Colonic mucosa (tissue), 4 donors: ENCODE data around the gene DNAH2. TPM values are rescaled to one million over a fixed set of nuclear protein-coding genes. Genes with fewer than 3 reads are reported as not detected.

Experiments
- DNase-seq: peaks from one replicate; pipeline ENCODE4 v3.0.0-alpha.2; 2020
- H3K27ac ChIP-seq: fragments of 200-600 bp; one replicate; pipeline ENCODE4 v1.8.0; 2021
- H3K27me3 ChIP-seq: fragments of 200-600 bp; one replicate; pipeline ENCODE4 v1.8.0; 2021
- H3K36me3 ChIP-seq: fragments of 200-600 bp; one replicate; pipeline ENCODE4 v1.8.0; 2021
- H3K4me1 ChIP-seq: fragments of 200-600 bp; one replicate; pipeline ENCODE4 v1.8.0; 2021; ENCODE audit warnings: mild to moderate bottlenecking
- H3K4me3 ChIP-seq: fragments of 200-600 bp; one replicate; pipeline ENCODE4 v1.8.0; 2021
- H3K9ac ChIP-seq, 2 donors: one replicate each; pipeline ENCODE4 v1.7.0; 2013; ENCODE audit warnings: control low read depth in 2 of 2, low read depth in 2 of 2, low read length in 2 of 2
- H3K9me3 ChIP-seq: fragments of 200-600 bp; one replicate; pipeline ENCODE4 v1.8.0; 2021
- intact Hi-C: fragments of 100-400 bp; cut with DNase I; formaldehyde crosslinking; loops from one replicate; pipeline ENCODE4 v1.14.1; 2022
- total RNA-seq, 2 donors: library from RNA; stranded (reverse); fragmentation: NEBNext Ultra II Directional in 1 of 2; extraction: Animal tissue kit (Norgen Biotek cat#: 25700) in 1 of 2; gene quantifications; one replicate each; pipeline ENCODE4 v1.2.1, GENCODE V29; 2021
- TF ChIP-seq, protein P1 (sequence below): fragments of 200-600 bp; IDR thresholded peaks from one replicate; pipeline ENCODE4 v1.8.0; 2022; ENCODE audit warnings: antibody characterized with exemption, mild to moderate bottlenecking
- donor health status: healthy.
- donor health status: DM: no; HTN: no; CAD: no.
- donor health status: DM: no; HTN: no; CAD: no.

Gene DNAH2
- total RNA-seq, 2 donors from 2014 or later: 0.32 to 0.62 TPM

DNA sequence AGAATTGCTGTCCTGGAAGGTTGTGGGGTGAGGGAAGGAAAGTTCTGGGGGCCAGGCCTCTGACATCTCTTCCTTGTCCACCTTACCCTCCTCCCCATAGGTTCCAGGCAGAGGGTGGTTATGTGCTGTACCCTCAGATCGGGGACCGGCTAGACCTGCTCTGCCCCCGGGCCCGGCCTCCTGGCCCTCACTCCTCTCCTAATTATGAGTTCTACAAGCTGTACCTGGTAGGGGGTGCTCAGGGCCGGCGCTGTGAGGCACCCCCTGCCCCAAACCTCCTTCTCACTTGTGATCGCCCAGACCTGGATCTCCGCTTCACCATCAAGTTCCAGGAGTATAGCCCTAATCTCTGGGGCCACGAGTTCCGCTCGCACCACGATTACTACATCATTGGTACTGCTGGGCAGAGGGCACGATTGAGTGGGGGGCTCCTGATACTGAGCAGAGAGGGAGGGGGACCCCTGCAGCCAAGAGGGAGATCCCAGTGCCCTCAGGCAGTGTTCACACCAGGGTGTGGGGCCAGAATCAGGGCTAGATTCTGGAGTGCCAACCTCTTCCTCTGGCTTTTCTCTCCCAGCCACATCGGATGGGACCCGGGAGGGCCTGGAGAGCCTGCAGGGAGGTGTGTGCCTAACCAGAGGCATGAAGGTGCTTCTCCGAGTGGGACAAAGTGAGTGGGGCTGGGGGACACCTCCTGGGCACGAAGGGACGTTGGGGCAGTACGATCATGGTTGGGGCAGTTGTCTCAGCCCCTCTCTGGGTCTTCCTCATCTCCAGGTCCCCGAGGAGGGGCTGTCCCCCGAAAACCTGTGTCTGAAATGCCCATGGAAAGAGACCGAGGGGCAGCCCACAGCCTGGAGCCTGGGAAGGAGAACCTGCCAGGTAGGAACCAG, 9.4 kb upstream of the DNAH2 start:
- TF ChIP-seq, protein P1, sequence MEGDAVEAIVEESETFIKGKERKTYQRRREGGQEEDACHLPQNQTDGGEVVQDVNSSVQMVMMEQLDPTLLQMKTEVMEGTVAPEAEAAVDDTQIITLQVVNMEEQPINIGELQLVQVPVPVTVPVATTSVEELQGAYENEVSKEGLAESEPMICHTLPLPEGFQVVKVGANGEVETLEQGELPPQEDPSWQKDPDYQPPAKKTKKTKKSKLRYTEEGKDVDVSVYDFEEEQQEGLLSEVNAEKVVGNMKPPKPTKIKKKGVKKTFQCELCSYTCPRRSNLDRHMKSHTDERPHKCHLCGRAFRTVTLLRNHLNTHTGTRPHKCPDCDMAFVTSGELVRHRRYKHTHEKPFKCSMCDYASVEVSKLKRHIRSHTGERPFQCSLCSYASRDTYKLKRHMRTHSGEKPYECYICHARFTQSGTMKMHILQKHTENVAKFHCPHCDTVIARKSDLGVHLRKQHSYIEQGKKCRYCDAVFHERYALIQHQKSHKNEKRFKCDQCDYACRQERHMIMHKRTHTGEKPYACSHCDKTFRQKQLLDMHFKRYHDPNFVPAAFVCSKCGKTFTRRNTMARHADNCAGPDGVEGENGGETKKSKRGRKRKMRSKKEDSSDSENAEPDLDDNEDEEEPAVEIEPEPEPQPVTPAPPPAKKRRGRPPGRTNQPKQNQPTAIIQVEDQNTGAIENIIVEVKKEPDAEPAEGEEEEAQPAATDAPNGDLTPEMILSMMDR: no peak
- DNase-seq: no peak
- no peaks in the 10 kb centered on the region for H3K4me1 ChIP-seq
- no peak overlapping the region for H3K9ac ChIP-seq
- H3K36me3 ChIP-seq: no peaks in the 10 kb centered on the region
- H3K27me3 ChIP-seq: peaks cover 18% of the 10 kb centered on the region
- H3K4me3 ChIP-seq: no peak overlapping the region
- H3K27ac ChIP-seq: no peak overlapping the region
- intact Hi-C loops: no loop called here
- H3K9me3 ChIP-seq: no peaks in the 10 kb centered on the region

DNA sequence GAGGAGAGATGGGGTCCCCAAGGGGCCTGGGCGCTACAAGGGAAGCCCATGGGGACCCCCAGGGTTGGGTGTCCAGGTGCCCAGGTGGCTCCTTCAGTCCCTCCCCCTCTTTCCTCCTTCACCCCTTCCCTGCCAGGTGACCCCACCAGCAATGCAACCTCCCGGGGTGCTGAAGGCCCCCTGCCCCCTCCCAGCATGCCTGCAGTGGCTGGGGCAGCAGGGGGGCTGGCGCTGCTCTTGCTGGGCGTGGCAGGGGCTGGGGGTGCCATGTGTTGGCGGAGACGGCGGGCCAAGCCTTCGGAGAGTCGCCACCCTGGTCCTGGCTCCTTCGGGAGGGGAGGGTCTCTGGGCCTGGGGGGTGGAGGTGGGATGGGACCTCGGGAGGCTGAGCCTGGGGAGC, 8.5 kb upstream of the DNAH2 start:
- peaks cover 24% of the 10 kb centered on the region for H3K27me3 ChIP-seq
- H3K4me3 ChIP-seq: no peak overlapping the region
- H3K36me3 ChIP-seq: no peaks in the 10 kb centered on the region
- H3K4me1 ChIP-seq: no peaks in the 10 kb centered on the region
- DNase-seq: no peak
- H3K9ac ChIP-seq: no peak overlapping the region
- H3K27ac ChIP-seq: no peak overlapping the region
- TF ChIP-seq, protein P1: no peak
- intact Hi-C loops: no loop called here
- H3K9me3 ChIP-seq: no peaks in the 10 kb centered on the region

DNA sequence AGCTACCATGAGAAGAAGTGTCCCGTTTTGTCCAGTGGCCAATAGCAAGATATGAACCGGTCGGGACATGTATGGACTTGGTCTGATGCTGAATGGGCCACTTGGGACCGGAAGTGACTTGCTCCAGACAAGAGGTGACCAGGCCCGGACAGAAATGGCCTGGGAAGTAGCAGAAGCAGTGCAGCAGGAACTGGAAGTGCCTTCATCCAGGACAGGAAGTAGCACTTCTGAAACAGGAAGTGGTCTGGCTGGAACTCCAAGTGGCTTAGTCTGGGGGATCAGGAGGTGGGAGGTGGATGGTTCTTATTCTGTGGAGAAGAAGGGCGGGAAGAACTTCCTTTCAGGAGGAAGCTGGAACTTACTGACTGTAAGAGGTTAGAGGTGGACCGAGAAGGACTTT, 7.2 kb upstream of the DNAH2 start:
- H3K27ac ChIP-seq: no peak overlapping the region
- intact Hi-C loops: no loop called here
- H3K9me3 ChIP-seq: no peaks in the 10 kb centered on the region
- TF ChIP-seq, protein P1: no peak
- no peaks in the 10 kb centered on the region for H3K36me3 ChIP-seq
- H3K4me3 ChIP-seq: no peak overlapping the region
- no peak overlapping the region for H3K9ac ChIP-seq
- no peaks in the 10 kb centered on the region for H3K4me1 ChIP-seq
- H3K27me3 ChIP-seq: peaks cover 14% of the 10 kb centered on the region
- no peak for DNase-seq

DNA sequence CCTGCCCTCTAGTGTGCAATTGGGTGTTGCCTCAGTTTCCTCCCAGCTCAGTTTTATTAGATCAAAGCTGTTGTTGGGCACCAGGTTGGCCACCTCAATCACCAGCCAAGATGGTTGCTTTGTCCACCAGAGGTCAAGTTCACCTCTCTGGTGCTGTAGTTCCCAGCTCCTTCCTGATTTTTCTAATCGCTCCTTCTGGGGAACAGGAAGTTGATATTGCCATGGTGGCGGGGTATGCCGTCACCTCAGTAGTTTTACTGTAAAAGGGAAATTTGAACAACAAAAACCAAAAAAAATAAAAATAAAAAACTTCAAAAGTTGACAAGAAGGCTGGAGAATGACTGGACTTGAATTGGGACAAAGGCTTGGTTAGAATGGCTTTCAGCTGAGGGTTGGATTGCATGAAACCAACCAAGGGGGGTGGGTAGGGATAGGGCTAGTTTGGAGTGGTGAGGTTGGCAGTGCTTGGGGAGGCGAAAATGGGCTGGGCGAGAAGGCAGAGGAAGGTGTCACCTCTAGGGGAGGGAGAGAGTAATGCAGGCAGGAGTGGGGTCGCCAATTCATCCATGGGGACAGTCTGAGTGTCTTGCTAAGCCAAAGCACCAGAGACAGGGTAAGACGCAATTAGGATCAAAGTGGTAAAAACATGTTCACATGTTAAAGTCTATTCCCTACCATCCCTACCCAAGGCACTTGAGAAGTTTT, 6.3 kb upstream of the DNAH2 start:
- Histone ChIP-seq H3K27ac (no peak overlapping the region), H3K36me3 (no peaks in the 10 kb centered on the region), H3K9ac (no peak overlapping the region), H3K4me1 (no peaks in the 10 kb centered on the region), H3K9me3 (no peaks in the 10 kb centered on the region), H3K4me3 (no peak overlapping the region), H3K27me3 (peaks cover 6% of the 10 kb centered on the region)
- intact Hi-C loops: no loop called here
- DNase-seq: no peak
- TF ChIP-seq, protein P1: no peak

DNA sequence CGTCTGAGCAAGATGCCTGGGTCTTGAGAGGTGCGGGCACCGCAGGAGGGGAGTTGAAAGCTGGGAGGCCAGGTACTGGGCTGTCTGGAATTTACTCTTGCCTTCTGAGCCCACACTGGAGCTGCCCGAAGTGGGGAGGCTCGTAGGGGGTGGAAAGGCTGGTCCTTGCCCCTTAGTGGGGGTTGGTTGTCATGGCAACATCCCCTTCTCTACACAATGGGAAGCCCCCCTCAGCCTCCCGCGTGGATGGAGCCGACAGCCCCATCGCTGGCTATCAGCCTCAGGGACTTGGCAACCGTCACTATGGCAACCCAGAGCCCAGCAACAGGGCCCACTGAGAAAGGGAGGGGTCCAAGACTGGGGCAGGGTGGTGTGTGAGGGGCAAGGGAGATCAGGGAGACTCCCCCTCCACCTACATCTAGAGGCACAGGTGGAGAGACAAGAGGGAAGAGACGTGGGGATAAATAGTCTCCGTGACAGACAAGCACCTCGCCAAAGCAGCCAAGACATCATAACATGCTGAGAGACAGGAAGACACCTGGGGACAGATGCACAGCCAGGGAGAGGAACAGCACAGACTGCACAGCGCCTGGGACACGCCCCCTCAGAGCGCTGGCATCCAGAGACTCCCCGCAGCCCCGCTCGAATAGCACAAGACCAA, 5.3 kb upstream of the DNAH2 start:
- TF ChIP-seq, protein P1: no peak
- DNase-seq: no peak
- intact Hi-C loops: no loop called here
- Histone ChIP-seq H3K4me1 (no peaks in the 10 kb centered on the region), H3K9me3 (no peaks in the 10 kb centered on the region), H3K4me3 (no peak overlapping the region), H3K9ac (no peak overlapping the region), H3K36me3 (no peaks in the 10 kb centered on the region), H3K27me3 (peaks cover 10% of the 10 kb centered on the region), H3K27ac (no peak overlapping the region)
